ENCODE data around the gene ACTN4.

GRCh38 chr19:38726761-38727301, 79.4 kb downstream of the ACTN4 start:
- TF ChIP-seq CTCF (conservative IDR thresholded peaks at IDR 0.05) (no peak), ZFX (IDR thresholded peaks at IDR 0.05) (no peak)

All from C4-2B (cell line).